HEK293 (cell line): ENCODE data around the gene PPP1R27.

Experiments
- BCL11A ChIP-seq: fragments of 450-650 bp; formaldehyde crosslinking; IDR thresholded peaks from 2 replicates; pipeline ENCODE4 v1.5.1; 2016; ENCODE audit warnings: low read depth, missing biosample characterization, missing genetic modification characterization
- CTCF ChIP-seq: fragments of 450-650 bp; formaldehyde crosslinking; IDR thresholded peaks from 2 replicates; pipeline ENCODE4 v1.5.1; 2016; ENCODE audit warnings: missing biosample characterization, missing genetic modification characterization
- MZF1 ChIP-seq: fragments of 450-650 bp; formaldehyde crosslinking; IDR thresholded peaks from 2 replicates; pipeline ENCODE4 v1.5.1; 2017; ENCODE audit warnings: missing biosample characterization, missing genetic modification characterization, borderline replicate concordance
- ZBTB1 ChIP-seq: fragments of 450-650 bp; formaldehyde crosslinking; IDR thresholded peaks from 2 replicates; pipeline ENCODE4 v1.5.1; 2016; ENCODE audit warnings: missing biosample characterization, missing genetic modification characterization
- ZBTB7A ChIP-seq: fragments of 450-650 bp; formaldehyde crosslinking; IDR thresholded peaks from 2 replicates; pipeline ENCODE4 v1.5.1; 2016; ENCODE audit warnings: low read depth, missing biosample characterization, missing genetic modification characterization
- ZNF274 ChIP-seq, 2 experiments: fragments of 200-500 bp in 1 of 2; fragments of 450-650 bp in 1 of 2; sonication (Bioruptor generic) in 1 of 2; formaldehyde crosslinking in 1 of 2; IDR thresholded peaks; 2 replicates each; pipeline versions ENCODE4 v1.5.1 to v1.6.1; 2014 to 2016; ENCODE audit warnings: borderline replicate concordance in 1 of 2, inconsistent platforms in 1 of 2, low read length in 1 of 2, missing biosample characterization in 1 of 2, missing genetic modification characterization in 1 of 2
- ZNF433 ChIP-seq: fragments of 450-650 bp; formaldehyde crosslinking; IDR thresholded peaks from 2 replicates; pipeline ENCODE4 v1.5.1; 2016; ENCODE audit warnings: missing biosample characterization, missing genetic modification characterization, low read depth
- ZNF514 ChIP-seq: fragments of 450-650 bp; formaldehyde crosslinking; IDR thresholded peaks from 2 replicates; pipeline ENCODE4 v1.5.1; 2016; ENCODE audit warnings: missing biosample characterization, missing genetic modification characterization
- ZNF792 ChIP-seq: fragments of 450-650 bp; formaldehyde crosslinking; IDR thresholded peaks from 2 replicates; pipeline ENCODE4 v1.5.1; 2016; ENCODE audit warnings: missing biosample characterization, missing genetic modification characterization

- TF ChIP-seq ZBTB1 (tag by site-specific recombination) (no peak), CTCF (tag by site-specific recombination) (no peak), BCL11A (tag by site-specific recombination) (no peak), ZNF274 (IDR thresholded peaks at IDR 0.05; ENCODE audit: low read length) (no peak), ZNF274 (tag by site-specific recombination; IDR thresholded peaks at IDR 0.05; ENCODE audit: borderline replicate concordance) (no peak), ZNF792 (no peak), ZNF514 (tag by site-specific recombination) (no peak), ZNF433 (tag by site-specific recombination) (no peak), ZBTB7A (tag by site-specific recombination) (peak; percentile 23; the same call in 1 of the 2 replicates), MZF1 (tag by site-specific recombination) (no peak)
Measured at GRCh38 chr17:81804559-81805399, 30.1 kb downstream of the PPP1R27 start.
